LoVo (cell line): ENCODE results near the gene POU3F3.

ENCODE experiments used
- DNase-seq: peaks from one replicate; pipeline ENCODE4 v3.0.0-alpha.2; 2016; ENCODE audit warnings: low spot score

Gene POU3F3

DNA sequence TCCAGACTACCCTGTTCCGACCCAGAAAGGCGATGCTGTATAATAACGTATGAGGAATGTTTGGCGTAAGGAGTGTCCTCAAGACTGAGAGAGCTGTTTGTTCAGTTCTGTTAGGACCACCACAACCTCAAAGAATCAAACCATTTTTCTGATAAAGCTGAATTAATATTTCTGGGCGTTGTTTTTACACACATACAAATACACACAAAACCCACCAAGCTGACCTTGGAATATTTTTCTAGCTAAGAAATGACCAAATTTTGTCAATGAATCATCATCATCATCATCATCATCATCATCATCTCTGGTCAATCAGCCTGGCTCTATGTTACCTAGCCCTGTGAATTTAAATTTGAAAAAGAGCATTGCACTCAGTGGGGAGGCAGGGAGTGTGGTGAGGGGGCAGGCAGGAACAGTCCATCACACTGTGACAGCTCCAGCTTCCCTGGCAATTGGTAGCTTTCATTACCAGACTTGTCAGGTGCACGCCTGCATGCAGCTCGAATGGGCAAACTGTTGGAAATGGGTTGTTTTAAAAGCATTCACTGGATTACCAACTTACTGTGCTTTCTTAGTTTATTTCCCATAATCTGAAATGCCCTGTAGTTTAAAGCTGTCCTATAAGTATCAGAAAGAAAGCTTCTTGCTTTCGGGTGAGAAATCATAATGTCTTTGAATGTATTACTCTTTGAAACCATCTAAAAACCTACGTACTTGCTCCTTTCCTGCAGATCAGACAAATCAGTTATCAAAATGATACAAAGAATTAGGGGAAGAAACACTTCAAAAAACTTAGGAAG lies 6.9 kb upstream of the POU3F3 start:
- DNase-seq, result no peak

GRCh38 chr2:104847586-104848160 lies 6.2 kb upstream of the POU3F3 start:
- DNase-seq, result no peak

GRCh38 chr2:104848526-104848925 lies 5.4 kb upstream of the POU3F3 start:
- DNase-seq, result no peak

GRCh38 chr2:104849101-104849500 lies 4.8 kb upstream of the POU3F3 start:
- DNase-seq, result no peak

GRCh38 chr2:104849618-104850141 lies 4.2 kb upstream of the POU3F3 start:
- peak; percentile 63 for DNase-seq

- DNase-seq, result no peak
These were observed 3.3 kb upstream of the POU3F3 start for GRCh38 chr2:104850361-104851290.

DNA sequence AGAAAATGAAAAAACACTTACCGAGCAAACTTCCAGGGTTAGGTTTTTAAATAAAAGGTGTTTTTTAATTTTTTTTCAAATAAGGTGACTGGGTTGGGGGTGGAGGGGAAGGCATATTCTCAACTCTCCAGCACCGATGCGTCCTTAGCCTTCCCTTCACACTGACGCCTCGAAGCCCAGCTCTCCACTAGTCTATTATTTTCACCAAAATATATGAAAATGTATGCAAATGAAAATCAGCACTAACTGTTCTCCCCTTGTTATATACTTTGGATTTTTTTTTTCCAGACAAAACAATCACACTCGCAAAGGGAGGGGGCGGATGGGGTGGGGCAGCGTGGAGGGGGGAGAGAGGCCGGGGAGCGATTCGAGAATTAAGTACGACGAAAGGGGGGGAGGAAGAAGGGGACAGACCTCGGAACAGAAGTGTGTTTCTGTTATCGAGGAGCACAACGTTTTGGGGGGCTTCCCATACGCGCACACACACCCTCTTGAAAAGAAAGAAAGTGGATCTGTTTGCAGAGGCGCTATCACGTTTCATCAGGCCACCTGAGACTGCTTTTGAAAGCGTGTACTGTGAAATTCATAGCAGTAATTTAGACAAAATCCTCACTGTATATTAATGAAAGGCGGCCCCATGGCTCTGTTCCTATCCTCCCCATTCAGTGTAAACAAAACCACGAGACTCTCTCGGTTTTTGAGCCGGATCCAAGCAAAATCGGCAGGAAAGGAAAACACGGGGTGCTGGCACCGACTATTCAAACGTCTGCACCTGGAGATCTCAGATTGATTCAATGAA lies 2.4 kb upstream of the POU3F3 start:
- DNase-seq, result no peak

DNA sequence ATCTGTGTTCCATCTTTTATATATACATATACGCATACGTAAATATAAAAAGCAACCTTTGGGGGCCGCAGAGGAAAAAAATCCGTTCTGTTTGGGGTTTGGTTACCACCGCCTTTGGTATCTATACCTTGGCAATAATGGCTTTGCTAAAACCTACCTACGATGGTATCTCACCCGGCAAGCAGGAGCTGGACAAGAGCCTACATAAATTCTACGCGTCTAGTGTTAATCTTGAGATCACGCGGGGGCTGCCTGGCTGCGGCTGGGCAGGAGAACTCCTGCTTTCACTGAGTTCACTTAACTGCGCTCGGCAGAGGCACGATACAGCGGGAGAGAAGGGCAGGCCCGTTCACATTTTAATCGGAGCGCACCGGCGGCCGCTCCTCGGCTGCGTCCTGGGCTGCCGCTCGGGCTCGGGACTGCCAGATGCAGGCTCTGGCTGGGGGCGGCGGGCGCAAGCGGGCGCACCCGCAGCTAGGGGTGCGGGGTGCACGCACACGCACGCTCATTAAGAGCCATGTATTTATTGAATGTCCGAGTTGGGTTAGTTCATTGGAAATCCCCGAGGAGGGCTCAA lies 1.7 kb upstream of the POU3F3 start:
- no peak for DNase-seq

- DNase-seq, result no peak
These were observed 744 bp downstream of the POU3F3 start for GRCh38 chr2:104854498-104855220.

DNA sequence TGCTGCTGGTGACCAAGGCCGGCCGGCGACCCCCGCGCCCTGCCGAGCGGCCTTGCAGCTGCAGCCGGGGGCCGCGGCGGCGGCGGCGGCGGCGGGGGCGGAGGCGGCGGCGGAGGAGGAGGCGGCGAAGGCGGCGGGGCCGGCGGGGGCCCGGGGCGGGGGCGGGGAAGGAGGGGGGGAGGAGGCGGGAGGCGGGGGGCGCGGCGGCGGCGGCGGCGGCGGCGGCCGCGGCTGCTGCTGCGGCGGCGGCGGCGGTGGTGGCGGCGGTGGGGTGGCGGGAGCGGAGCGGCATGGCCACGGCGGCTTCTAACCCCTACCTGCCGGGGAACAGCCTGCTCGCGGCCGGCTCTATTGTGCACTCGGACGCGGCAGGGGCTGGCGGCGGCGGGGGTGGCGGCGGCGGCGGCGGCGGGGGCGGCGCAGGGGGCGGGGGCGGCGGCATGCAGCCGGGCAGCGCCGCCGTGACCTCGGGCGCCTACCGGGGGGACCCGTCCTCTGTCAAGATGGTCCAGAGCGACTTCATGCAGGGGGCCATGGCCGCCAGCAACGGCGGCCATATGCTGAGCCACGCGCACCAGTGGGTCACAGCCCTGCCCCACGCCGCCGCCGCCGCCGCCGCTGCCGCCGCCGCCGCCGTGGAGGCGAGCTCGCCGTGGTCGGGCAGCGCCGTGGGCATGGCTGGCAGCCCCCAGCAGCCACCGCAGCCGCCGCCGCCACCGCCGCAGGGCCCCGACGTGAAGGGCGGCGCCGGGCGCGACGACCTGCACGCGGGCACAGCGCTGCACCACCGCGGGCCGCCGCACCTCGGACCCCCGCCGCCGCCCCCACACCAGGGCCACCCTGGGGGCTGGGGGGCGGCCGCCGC lies 1.5 kb downstream of the POU3F3 start:
- no peak for DNase-seq

DNA sequence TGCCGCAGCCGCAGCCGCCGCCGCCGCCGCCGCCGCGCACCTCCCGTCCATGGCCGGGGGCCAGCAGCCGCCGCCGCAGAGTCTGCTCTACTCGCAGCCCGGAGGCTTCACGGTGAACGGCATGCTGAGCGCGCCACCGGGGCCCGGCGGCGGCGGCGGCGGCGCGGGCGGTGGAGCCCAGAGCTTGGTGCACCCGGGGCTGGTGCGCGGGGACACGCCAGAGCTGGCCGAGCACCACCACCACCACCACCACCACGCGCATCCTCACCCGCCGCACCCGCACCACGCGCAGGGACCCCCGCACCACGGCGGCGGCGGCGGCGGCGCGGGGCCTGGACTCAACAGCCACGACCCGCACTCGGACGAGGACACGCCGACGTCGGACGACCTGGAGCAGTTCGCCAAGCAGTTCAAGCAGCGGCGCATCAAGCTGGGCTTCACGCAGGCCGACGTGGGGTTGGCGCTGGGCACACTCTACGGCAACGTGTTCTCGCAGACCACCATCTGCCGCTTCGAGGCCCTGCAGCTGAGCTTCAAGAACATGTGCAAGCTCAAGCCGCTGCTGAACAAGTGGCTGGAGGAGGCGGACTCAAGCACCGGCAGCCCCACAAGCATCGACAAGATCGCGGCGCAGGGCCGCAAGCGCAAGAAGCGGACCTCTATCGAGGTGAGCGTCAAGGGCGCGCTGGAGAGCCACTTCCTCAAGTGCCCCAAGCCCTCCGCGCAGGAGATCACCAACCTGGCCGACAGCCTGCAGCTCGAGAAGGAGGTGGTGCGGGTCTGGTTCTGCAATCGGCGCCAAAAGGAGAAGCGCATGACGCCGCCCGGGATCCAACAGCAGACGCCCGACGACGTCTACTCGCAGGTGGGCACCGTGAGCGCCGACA lies 2.4 kb downstream of the POU3F3 start:
- DNase-seq, result no peak

DNA sequence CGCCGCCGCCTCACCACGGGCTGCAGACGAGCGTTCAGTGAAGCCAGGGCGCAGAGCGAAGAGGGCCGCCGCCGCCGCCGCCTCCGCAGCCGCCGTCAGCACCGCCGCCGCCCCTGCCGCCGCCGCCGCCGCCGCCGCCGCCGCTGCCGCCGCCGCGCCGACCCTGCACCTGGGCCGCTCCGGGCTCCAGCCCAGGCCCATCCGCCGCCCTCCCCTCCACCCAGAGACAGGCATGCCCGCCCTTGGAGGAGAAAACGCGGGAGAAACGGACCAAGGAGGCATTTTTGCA lies 3.0 kb downstream of the POU3F3 start:
- no peak for DNase-seq

- DNase-seq, result no peak
These were observed 3.5 kb downstream of the POU3F3 start for GRCh38 chr2:104857262-104858005.

DNA sequence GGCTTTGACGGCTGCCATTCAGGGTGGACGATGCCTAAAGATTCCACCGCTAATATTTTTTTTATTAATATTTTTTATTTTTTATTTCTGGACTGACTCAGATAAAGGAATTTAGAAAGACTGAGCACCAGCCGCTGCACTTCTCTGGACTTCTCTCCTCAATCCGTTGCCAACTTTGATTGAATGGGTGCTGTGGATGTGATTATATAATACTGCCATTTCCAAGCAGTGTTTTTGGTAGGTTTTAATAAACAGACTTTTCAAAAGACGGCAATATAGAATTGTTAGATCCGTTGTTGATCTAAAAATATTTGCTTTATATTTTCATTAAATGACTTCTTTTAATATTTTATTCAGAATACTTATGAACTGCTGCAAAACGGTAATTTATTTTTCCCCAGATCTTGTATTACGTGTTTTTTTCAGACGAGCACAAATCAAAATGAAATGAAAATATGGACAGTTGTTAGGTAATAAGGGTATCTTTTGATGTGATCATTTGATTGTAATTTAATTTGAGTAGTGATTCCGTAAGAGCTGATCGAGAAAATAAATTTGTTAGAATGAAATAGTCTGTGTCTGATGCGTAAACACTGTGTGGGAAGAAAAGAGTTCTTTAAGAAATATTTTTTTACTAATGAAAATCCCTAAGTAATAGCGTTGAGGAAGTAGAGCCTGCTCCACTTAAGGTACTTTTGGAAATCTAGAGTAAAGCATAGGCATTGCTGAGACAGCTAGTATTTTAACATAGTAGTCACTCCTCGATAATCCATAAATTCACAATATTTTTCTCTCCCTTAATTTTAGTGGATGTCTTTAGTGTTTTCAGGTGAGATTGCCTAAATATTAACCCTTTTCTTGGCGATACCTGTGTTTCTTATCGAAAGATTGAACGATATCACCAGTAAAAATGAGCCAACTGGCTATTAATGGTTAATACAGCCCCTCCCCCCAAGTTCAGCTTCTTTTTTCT lies 4.4 kb downstream of the POU3F3 start:
- DNase-seq, result no peak

GRCh38 chr2:104859291-104859765 lies 5.4 kb downstream of the POU3F3 start:
- DNase-seq, result no peak

DNA sequence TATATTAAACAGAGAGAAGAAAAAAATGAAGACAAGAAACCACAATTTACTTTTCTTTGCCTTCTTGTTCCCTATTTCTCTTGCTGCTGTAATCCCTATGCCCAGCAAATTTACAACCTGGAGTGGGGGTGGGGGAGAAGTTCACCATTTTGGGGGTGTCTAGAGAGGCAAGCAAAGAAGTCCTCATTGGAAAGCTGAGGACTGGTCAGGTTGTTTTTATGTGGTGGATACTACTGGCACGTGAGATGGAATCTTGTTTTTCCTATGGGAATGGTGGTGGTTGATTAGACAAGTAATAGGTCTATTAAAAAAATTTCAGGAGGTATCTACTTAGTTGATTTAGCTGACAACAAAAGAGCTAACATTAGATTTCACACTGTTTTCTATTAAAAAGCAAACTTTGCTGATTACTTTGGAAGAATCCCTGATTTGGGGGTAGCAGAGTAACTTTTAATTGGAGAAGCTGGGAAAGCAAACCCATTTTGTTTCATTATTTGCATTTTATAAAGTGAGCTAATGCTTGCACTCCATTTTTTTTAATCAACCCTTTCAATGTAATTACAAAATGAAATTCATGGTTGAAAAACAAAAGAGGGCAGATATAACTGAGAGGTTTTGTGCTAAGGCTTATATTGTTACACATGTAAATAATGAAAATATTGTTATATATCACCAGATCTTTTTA lies 6.0 kb downstream of the POU3F3 start:
- no peak for DNase-seq
